GM18508 (cell line): Measurements from ENCODE around the gene SIGLEC7.
"Not testable (repeated sequence)": the region's sequence is repeated elsewhere in the genome, so short reads cannot be mapped to it uniquely, and the experiment has no call there.

ENCODE experiments used
- ATAC-seq: cut with Tn5 transposase; IDR thresholded peaks from one replicate; pipeline ENCODE4 v1.9.1; 2021; ENCODE audit warnings: moderate number of reproducible peaks; ENCODE audit not compliant: insufficient read depth, unreplicated experiment

The SIGLEC7 gene

GRCh38 chr19:51164215-51164614, 22.1 kb downstream of the SIGLEC7 start:
- ATAC-seq = no peak

- ATAC-seq = no peak
These were observed 24.9 kb downstream of the SIGLEC7 start for GRCh38 chr19:51166846-51167490.

GRCh38 chr19:51168564-51169282, 26.6 kb downstream of the SIGLEC7 start:
- no peak for ATAC-seq

GRCh38 chr19:51169283-51169918, 27.3 kb downstream of the SIGLEC7 start:
- ATAC-seq = not testable (repeated sequence)

GRCh38 chr19:51172223-51172622, 30.1 kb downstream of the SIGLEC7 start:
- ATAC-seq = no peak

- ATAC-seq = no peak
These were observed 31.6 kb downstream of the SIGLEC7 start for GRCh38 chr19:51173681-51174080.

- no peak for ATAC-seq
These were observed 37.2 kb downstream of the SIGLEC7 start for GRCh38 chr19:51179256-51179655.

GRCh38 chr19:51181377-51181912, 39.3 kb downstream of the SIGLEC7 start:
- no peak for ATAC-seq

- no peak for ATAC-seq
These were observed 39.9 kb downstream of the SIGLEC7 start for GRCh38 chr19:51181913-51182419.

- no peak for ATAC-seq
These were observed 41.5 kb downstream of the SIGLEC7 start for GRCh38 chr19:51183629-51184028.

- no peak for ATAC-seq
These were observed 43.2 kb downstream of the SIGLEC7 start for GRCh38 chr19:51185069-51185867.

GRCh38 chr19:51185868-51186215, 43.7 kb downstream of the SIGLEC7 start:
- ATAC-seq = no peak

- no peak for ATAC-seq
These were observed 44.2 kb downstream of the SIGLEC7 start for GRCh38 chr19:51186323-51186722.

GRCh38 chr19:51187395-51188226, 45.5 kb downstream of the SIGLEC7 start:
- no peak for ATAC-seq

GRCh38 chr19:51188227-51188559, 46.1 kb downstream of the SIGLEC7 start:
- no peak for ATAC-seq

- no peak for ATAC-seq
These were observed 50.6 kb downstream of the SIGLEC7 start for GRCh38 chr19:51192689-51193088.

GRCh38 chr19:51194527-51195315, 52.6 kb downstream of the SIGLEC7 start:
- no peak for ATAC-seq

- ATAC-seq = no peak
These were observed 53.1 kb downstream of the SIGLEC7 start for GRCh38 chr19:51195316-51195586.

- no peak for ATAC-seq
These were observed 53.5 kb downstream of the SIGLEC7 start for GRCh38 chr19:51195616-51196015.
